RPMI7951 (cell line): ENCODE results near the gene GATB. TPM values are rescaled to one million over a fixed set of nuclear protein-coding genes. Genes with fewer than 3 reads are reported as not detected.

Experiments used
- DNase-seq: peaks from one replicate; pipeline ENCODE4 v3.0.0-alpha.2; 2012; ENCODE audit warnings: low read depth
- total RNA-seq: library from RNA; depleted of rRNA; stranded (reverse); fragments of >200 nt; shearing (Covaris generic); gene quantifications from 2 replicates; pipeline ENCODE4 v1.2.3, GENCODE V29; 2014

Gene GATB
- total RNA-seq, 1 experiment from 2014 or later: 23.2 TPM

DNA sequence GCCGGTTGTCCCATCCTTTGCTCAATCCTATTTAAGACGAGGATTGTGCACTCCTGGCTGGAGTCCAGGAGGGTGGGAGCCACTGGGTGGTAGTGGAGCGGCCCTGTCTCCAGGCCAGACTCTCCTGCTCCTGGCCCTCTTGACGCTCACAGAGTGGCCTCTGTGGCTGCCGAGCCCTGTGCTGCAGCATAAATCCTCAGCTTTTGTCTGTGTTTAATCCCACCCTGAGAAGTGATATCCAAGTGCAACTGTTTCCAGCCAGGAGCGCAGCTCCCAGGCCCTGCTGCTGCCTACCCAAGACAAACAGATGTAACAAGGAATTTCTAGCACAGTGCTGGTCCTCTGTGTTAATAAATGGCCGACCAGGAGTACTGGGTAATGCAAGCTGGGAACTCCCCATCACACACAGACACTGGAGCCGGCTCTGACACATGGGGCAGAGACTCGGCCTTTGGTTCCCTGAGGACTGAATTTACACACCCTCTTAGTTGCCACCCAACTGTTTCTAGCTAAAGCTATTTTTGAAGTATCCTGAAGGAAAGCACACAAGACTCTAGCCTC lies 85.3 kb downstream of the GATB start:
- no peak for DNase-seq

DNA sequence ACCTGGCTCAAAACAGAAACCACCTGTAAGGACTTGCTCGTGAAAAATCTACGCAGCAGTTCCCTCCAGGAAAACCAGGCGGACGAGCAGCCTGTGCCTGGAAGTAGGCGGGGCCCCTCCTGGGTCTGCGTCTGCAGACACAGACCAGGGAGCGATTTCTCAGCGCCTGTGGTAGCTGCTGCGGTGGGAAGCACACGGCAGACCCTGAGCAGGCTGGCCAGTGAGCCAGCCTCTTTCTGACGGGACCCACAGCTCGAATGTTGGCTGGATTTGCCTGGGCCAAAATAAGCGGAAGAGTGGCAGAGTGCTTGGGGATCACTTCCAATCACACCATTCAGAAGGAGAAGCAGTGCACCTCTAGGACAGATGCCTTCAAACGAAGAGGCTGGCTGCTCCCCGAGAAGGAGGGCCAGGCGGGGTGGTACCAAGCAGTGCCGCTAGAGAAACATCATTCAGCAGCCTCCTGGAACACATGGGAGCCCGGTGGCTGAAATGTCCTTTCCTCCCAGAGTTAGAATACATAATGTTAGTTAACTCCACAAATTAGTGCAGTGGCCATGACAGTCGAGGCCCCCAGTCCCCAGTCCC lies 85.9 kb downstream of the GATB start:
- no peak for DNase-seq

DNA sequence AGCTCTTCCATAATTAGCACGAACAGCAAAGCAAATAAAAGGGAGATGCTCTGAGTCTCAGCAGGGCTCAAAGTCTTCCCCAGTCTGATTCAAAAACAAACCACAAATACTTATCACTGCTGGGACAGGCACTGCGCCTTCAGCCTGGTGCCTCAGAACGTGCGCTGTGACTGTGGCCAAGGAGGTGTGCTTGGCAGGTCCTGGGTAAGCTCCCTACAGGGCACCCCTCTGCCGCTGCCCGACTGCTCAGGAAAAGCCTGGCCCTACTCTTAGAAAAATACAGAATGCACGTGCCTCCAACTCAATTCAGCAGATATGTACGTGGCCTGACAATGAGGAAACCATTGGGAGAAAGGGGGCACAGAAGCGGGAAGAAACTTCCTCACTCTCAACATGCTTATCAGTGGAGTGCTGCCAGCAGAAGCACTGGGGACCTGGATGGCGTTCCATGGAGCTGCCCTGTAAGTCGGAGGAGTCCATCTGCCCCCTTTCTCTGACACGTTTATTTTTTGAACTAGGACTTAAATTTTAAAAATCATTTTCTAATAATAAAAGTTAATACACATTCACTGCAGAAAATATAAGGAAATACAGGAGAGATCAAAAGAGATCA lies 86.8 kb downstream of the GATB start:
- no peak for DNase-seq

DNA sequence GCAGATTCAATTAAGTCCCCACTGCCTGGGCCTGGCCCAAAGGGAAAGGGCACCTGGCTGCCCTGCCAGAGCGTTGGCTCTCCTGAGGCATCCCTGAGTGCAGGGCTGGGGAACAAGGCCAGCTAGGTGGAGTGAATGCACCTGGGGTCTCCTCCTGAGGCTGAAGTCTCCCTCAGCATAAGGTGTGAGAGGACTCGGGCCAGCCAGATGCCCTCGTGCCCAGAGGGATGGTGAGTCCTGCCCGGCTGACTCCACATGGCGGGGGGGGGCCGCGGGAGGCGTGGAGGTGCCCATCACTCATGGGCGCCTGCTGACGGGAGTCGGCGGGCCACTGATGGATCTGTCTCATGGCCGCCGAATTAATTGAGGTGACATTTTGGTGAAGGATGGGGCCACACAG lies 87.8 kb downstream of the GATB start:
- DNase-seq: no peak

DNA sequence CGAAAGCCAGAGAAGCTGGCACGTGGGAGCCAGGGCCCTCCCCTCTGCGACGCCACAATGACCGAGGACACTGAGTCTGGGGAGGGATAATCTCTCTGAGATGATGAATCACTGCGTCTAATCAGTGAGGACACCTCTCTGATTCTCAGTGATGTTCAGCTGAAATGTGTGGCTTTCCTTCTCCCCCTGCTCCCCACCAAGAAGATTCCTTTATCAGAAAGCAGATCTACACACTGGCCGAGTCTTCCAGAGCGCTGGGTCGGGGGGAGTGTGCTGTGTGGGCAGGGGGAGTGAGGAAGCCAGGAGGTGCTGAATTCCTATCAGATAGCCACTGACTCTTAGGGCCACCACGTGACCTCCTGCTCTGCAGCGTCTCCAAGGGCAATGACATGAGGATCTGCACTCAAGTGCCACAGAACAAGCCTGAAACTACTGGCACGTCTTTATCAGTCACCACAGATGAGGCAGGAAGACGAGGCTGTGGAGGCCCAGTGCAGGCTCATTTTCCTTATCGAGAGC lies 89.2 kb downstream of the GATB start:
- DNase-seq: no peak

DNA sequence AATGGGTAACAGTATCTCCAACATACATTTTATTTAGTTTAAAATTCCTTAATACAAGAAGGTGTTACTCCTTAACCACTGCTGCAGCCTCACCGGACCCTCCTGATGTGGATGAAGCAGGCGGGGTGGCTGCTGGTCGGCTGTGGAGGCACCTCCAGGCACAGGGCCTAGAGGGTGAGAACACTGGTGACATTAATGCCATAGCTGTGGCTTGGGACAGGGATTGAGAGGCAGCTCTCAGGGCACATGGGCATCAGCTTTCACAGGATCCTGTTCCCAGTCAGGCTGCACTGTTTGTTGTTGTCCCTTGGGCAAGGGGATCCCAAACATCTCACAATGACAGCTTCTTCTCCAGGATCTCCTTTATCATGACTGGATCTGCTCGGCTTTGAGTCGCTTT lies 90.0 kb downstream of the GATB start:
- DNase-seq: no peak

DNA sequence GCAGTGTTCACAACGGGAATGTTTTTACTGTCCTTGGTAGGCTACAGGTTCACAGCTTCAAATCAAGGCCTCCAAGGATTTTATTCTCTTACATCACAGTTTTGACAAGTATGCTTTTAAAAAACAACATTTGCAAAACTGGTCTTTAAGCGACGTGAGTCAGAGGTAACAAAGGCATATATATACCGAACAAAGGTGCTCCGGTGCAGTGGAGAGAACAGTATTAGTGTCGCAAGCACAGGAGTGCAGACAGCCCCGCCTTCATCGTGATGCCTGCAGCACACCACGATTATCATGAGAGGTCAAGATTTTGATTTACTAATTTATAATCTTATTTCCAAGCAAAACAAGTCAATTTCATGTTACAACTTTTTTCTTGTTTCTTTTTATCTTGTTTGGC lies 90.8 kb downstream of the GATB start:
- DNase-seq: no peak

DNA sequence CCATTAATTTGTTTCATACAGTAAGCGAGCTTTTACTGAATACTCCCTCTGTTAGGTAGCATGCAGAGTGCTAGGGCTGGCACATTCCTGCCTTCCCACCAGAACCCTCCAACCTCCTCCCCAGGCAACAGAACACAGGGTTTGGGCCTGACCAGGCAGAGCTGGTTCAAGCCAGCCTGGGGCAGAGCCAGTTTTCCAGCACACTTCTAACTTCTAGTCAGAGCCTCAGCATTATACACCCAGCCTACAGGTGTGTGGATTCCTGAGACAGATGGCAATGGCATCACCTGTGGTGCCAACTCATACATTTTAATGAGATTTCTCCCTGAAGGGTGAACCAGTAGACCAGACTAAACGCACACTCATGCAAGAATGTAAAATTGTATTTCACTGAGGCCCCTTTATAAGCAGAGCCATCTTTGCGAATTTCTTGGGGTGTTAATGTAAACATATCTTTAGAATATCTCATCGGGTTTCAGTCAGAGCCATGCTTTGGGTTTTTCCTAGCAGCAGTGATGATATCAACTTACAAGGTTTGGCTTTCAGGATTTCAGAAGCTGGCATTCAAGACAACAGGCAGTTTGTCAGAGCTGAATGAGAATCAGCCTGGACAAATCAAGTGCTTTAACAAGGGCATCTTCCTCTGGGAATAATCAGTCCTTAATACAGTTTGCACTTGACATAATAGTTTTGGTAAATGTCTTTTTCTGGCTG lies 92.0 kb downstream of the GATB start:
- no peak for DNase-seq

DNA sequence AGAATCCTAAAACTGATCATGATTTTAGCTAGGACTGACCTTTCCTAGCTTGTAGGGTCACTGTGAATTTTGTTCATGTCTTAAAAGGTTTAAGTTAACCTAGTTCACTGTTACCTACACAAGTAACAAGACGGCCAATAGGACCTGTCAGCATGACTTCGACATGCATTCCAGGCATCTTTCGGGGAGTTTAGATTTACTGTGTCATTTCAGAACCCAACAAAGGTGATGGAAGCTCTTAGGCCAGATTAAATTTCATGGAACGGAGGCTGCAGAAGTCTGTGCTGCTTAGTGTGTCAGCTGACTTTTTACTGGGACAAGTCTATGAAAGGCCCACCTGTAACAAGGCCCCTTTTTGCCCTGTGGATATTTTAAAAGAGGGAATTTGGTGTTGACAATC lies 93.1 kb downstream of the GATB start:
- DNase-seq: no peak

DNA sequence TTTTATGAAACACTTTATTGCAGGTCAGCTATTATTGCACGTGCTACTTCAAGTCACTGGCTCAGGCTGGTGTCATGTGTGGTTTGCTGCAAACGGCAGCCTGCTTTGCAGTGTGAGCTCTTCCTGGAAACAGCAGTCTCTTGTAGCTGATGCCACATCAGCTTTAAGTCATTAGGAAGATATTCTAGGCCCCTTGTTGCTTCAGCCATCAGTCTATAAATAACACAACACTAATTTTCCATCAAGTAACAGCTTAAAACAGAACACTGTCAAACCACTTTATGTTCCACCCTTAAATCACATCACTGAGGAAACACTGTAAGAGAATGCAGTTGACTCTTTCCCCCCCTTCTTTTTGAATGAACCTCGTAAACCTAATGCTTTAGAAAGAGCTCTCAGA lies 93.8 kb downstream of the GATB start:
- no peak for DNase-seq

DNA sequence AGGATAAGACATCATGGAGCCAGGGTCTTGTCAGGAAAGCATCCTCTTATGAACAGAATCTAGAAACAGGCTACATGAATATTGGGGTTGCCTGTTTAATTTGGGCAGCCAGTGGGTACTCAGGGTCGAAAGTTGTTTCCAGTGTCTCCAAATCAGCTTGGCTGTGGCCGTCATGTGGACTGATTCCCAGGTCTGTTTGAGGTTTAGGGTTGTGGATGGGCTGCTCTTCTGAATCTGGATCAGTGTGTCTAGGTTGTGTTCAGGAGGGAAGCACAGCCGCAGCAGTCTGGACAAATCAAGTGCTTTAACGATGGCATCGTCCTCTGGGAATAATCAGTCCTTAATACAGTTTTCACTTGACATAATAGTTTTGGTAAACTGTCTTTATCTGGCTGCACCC lies 94.3 kb downstream of the GATB start:
- DNase-seq: no peak

DNA sequence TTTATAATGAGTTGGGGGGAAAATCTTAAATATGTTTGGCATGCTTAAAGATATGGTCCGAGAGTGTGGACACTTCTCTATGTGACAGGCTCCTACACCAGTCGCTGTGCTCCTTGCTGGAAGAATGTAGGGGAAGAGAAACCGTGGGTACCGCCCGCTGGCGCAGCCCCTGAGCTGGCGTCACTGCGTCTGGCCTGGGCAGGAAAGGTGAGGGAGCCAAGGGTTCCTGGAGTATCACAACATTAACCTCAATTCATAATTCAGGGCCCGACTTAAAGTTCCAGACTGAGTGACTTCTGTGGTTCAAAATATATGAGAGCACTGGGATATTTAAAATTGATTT lies 95.1 kb downstream of the GATB start:
- DNase-seq: no peak

DNA sequence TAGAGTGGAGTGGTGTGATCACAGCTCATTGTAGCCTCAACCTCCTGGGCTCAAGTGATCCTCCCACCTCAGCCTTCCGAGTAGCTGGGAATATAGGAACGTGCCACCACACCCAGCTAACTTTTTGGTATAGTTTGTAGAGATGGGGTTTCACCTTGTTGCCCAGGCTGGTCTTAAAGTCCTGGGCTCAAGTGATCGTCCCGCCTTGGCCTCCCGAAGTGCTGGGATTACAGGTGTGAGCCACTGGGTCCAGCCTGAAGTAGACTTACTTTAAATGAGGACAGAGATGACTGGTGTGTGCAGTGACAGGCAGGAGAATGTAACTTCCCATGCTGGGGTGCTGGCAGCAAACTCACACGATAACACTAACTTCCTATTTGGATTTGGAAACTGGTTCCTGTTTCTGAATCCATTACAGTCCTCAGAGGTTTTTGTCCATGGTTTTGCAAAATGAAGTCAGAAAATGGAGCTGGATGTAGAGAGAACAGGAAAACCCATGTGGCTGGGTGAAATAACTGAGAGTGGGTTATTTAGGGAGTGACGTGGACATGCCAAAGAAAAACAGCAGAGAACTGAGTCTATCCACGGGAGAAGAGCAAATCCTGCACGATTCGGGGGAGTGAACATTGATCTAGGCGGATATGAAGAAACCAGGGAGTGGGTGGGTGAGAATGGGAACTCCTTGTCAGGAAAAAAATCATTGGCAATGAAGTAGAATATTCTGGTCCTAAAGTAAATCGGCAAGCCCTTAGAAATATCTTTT lies 95.6 kb downstream of the GATB start:
- no peak for DNase-seq

DNA sequence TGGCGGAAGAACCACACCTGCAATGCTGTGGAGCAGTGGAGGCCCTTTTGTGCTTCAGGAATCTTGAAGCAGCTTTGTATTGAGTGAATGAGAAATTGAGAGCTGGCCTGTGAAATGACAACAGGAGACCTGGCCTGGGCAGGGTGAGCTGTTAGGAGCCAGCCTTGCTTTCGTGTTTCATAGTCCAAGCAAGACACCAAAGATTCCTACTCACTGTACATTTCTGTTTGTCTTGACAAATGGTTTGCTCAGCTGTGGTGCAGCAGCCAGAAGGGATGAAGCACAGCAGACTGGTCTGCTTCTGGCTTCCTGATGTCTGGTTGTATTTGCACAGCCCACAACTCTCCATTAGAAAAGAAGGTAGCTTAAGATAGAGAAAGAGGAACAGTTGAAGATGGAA lies 96.5 kb downstream of the GATB start:
- DNase-seq: no peak

DNA sequence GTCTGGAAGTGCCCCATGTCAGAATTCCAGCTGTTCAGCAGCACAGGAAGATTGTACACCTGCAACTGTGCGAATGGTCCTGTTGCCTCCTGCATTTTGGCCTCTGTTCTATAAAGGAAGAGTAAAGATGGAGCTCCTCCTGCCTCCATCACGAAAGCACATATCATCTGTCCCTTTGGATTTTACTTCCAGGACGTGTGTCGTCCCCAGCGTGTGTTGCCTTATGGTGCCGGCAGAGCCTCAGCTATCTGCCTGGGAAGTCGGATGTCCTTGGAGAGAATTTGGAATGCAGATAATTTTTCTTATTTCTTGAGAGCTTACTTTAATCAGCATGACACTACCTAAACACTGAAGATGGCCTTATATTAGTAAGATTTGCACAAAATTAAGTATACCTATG lies 97.7 kb downstream of the GATB start:
- no peak for DNase-seq

DNA sequence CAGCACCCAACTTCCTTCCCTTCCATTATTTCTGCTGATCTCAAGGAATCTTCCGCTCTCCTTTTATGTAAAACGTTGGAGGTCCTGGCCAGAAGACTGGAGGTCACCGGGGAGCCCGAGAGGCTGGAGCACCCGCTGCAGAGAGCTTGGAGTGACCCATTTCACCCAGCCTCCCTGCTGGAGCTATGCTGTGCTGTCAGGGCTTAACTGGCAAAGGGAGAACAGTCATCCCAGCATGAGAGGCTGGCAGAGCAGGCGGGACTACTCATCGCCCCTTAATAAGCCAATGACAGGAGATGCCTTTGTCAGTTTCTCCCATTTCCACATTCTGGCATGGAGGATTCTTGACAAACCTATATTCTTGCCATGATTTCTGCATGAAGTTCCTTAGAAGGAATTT lies 98.9 kb downstream of the GATB start:
- no peak for DNase-seq

DNA sequence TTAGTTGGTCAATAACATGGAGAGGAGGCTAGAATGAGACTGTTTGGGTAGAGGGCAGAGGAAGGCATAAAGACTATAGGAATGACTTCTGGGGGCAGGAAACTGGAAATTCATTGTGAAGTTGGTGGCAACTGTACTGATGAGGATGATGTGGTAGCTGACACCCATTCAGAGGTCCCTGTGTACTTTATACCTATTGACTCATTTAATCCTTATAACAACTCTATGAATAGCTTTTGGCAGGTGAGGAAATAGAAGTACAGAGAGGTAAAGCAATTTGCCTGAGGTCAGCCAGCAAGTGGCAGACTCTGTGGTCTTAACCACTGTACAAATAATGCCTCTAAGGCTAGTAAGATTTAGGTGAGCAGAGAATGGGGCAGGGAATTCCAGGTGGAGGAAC lies 100.1 kb downstream of the GATB start:
- no peak for DNase-seq

DNA sequence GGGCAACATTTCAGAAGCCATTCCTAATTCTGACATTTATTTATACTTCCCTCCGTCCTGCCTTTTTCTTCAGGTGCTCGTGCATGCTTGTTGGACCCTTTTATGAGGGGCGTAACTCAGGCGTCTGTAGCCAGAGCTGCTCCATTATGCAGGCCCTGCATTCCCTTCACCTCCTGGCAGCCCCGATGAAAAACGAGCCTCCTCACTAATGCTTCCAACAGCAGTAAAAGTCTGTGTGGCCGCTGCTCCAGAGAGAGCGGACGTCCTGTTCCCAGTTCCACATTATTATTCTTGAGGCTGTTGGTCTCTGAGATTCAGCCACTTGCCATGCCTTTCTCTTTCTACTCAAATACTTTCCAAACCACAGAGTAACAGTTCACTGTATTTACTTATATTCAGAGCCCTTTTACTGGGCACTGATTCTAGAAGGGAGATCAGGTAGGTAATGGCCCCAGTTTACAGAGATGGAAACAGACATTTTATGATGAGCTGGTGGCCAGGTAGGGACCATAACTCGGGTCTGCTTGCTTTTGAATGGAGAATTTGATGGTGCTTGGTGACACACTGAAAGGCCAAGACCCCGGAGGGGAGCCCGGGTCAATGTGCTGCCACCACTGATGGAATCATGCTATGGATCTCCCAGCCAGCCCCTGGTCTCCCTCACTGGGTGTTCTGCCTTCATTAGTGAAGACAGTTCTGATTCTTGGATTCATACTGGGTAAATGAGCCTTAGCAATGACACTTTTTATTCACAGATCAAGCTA lies 101.0 kb downstream of the GATB start:
- DNase-seq: no peak

DNA sequence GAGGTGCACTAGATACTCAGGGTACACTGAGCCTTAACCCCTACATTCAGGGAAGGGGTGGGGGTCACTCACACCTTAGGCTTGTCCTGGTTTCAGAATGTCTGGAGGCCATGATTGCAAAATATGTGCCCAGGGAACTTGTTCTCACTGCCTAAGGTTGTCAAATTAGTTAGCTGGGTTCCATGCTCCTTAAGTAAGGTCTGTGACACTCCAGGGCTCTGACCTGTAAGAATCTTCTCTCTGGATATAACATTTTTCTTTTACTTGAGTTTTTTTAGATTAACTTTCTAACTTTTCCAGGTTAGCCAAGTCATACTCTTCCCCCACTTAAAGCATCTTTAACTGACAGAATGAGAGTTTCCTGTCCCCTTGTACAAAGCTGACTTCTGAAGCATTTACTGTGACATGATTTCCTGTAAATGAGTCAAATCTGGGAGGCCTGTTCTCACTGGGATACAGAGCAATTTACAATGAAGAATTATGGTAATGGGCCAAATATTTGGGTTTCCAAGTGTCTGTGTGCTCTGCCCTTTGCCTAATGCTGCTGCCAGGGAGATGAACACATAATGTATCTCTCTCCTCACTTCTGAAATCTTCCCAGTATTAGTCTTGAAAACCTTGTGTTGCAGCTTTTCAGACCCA lies 101.7 kb downstream of the GATB start:
- no peak for DNase-seq

DNA sequence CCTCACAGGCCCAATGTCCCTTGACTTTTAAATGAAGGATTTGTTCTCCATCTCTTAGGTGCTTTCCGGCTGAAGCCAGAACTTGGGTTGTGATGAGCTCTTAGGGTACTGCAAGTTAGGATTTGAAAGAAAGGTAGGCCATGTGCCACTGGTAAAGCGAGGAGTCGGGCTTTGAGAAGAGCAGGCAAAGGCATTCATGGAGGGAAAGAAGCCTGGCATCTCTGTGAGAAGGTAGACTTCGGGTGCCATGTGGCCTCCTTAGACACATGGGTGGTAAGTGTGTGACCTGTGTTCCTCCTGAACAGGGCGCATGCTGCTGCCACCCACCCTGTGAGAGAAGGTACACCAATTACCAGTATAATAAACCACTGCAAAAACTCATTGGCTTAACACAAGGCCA lies 102.9 kb downstream of the GATB start:
- DNase-seq: no peak

DNA sequence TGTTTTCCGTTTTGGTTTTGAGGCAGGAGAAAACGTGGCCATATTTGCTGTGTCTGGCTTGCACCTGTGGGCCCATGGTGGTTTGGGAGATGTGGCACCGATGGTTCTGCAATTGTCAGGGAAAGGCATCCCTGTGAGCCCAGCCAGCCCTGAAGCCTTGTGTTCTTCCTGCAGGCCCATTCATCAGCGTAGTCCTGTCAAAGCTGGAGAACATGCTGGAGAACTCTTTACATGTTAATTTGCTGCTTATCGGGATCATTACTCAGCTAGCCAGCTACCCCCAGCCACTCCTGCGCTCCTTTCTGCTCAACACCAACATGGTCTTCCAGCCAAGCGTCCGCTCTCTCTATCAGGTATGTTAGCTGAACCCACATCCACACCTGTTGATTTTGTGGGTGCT lies 104.7 kb downstream of the GATB start:
- no peak for DNase-seq
